ENCODE data around the gene DPP3. TPM values are rescaled to one million over a fixed set of nuclear protein-coding genes. Genes with fewer than 3 reads are reported as not detected.

Gene DPP3
- polyA plus RNA-seq, 2 of the 4 experiments (the other 2 are of a cell fraction) = 52.2 to 70.5 TPM

GRCh38 chr11:66472054-66472453 is 8.2 kb upstream of the DPP3 start:
- ChIA-PET POLR2A (interaction anchor here (2.6 kb wide), 1 partner anchor 8 kb away, joined by 16 read pairs; the partner anchor contains the start of gene DPP3), CTCF (interaction anchor here (1.1 to 4.8 kb wide), 3 partner anchors 7 to 51 kb away, joined by 3 to 37 read pairs (median 5); partner anchors contain the start of genes DPP3 and NPAS4)
- TF ChIP-seq, protein P1, sequence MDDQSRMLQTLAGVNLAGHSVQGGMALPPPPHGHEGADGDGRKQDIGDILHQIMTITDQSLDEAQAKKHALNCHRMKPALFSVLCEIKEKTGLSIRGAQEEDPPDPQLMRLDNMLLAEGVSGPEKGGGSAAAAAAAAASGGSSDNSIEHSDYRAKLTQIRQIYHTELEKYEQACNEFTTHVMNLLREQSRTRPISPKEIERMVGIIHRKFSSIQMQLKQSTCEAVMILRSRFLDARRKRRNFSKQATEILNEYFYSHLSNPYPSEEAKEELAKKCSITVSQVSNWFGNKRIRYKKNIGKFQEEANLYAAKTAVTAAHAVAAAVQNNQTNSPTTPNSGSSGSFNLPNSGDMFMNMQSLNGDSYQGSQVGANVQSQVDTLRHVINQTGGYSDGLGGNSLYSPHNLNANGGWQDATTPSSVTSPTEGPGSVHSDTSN (IDR thresholded peaks at IDR 0.05) = no peak
- TF ChIP-seq RNF2 (IDR thresholded peaks at IDR 0.05; ENCODE audit: borderline replicate concordance, low read depth) (no peak), ATOH8 (CRISPR knock-in tag; IDR thresholded peaks at IDR 0.05; ENCODE audit: low read depth) (no peak), TP53 (CRISPR knock-in tag; IDR thresholded peaks at IDR 0.05) (no peak), BHLHE40 (IDR thresholded peaks at IDR 0.05; ENCODE audit: low read depth, low read length) (no peak)
- H3K4me1 ChIP-seq = peaks cover 7% of the 10 kb centered on the region
- FAIRE-seq = no peak
- no peak overlapping the region for H3K4me2 ChIP-seq
- ATAC-seq = no peak
- H3K4me3 ChIP-seq = no peak overlapping the region
- no peak overlapping the region for H3K27ac ChIP-seq
- 97% methylated on average over 9 of the region's 9 CpGs for WGBS (ENCODE audit: missing lambda C conversion rate)
- no peak for DNase-seq (ENCODE audit: low read depth in 1 of 2, low spot score in 1 of 2)
- no peaks in the 10 kb centered on the region for H3K9me3 ChIP-seq

DNA sequence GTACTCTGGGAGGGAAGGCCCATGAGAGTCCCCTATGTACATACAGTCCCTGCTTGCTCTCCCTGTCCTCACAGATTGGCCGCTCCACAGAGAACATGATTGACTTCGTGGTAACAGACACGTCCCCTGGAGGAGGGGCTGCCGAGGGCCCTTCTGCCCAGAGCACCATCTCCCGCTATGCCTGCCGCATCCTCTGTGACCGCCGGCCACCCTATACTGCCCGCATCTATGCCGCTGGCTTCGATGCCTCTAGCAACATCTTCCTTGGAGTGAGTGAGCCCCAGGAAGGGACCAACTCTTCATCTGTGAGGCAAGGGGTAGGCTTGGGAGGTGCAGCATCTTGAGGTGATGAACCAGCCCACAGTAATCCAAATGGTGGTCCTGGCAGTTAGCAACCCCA is 7.1 kb upstream of the DPP3 start:
- ATAC-seq = no peak

GRCh38 chr11:66473608-66474515 is 6.4 kb upstream of the DPP3 start:
- DNase-seq (ENCODE audit: low read depth in 1 of 2, low spot score in 1 of 2) = no peak
- Histone ChIP-seq H3K4me2 (no peak overlapping the region), H3K9me3 (no peaks in the 10 kb centered on the region), H3K4me1 (no peaks in the 10 kb centered on the region), H3K27ac (no peak overlapping the region), H3K4me3 (no peak overlapping the region)
- WGBS (ENCODE audit: missing lambda C conversion rate) = 76% methylated on average over 6 of the region's 20 CpGs
- ChIA-PET POLR2A (no interaction called here), CTCF (interaction anchor here (1.0 to 1.1 kb wide), 2 partner anchors 34 to 43 kb away, joined by 3 read pairs; no protein-coding TSS in a partner anchor)
- FAIRE-seq = no peak
- ATAC-seq = no peak
- TF ChIP-seq, protein P1 (IDR thresholded peaks at IDR 0.05) = no peak
- TF ChIP-seq BCL3 (IDR thresholded peaks at IDR 0.05) (no peak), SMC3 (IDR thresholded peaks at IDR 0.05) (no peak), HES2 (IDR thresholded peaks at IDR 0.05) (no peak), HOXB5 (CRISPR knock-in tag; IDR thresholded peaks at IDR 0.05) (no peak), ESRRA (IDR thresholded peaks at IDR 0.05; ENCODE audit: borderline replicate concordance, low read length) (no peak), RARB (CRISPR knock-in tag; IDR thresholded peaks at IDR 0.05) (no peak), RFX5 (IDR thresholded peaks at IDR 0.05) (no peak)

More for the DNA sequence above, 7.1 kb upstream of the DPP3 start:
- POLR2A ChIA-PET = no interaction called here
- CTCF ChIA-PET = interaction anchor here (1.0 to 1.1 kb wide), 2 partner anchors 34 to 43 kb away, joined by 3 read pairs; no protein-coding TSS in a partner anchor
- Histone ChIP-seq H3K4me2 (no peak overlapping the region), H3K9me3 (no peaks in the 10 kb centered on the region), H3K27ac (no peak overlapping the region), H3K4me1 (no peaks in the 10 kb centered on the region), H3K4me3 (no peak overlapping the region)
- TF ChIP-seq POLR2A (IDR thresholded peaks at IDR 0.05; ENCODE audit: low read length) (no peak), JUNB (IDR thresholded peaks at IDR 0.05) (no peak), CBX2 (IDR thresholded peaks at IDR 0.05; ENCODE audit: borderline replicate concordance, low read depth) (no peak), BHLHE40 (IDR thresholded peaks at IDR 0.05; ENCODE audit: low read depth, low read length) (no peak), HES2 (IDR thresholded peaks at IDR 0.05) (no peak), FOXS1 (CRISPR knock-in tag; IDR thresholded peaks at IDR 0.05) (no peak), RFX5 (IDR thresholded peaks at IDR 0.05) (no peak), MAFK (IDR thresholded peaks at IDR 0.05; ENCODE audit: partially characterized antibody) (no peak), NFE2L2 (conservative IDR thresholded peaks at IDR 0.05; ENCODE audit: low read length) (no peak), ZC3H11A (IDR thresholded peaks at IDR 0.05) (no peak), CHD4 (IDR thresholded peaks at IDR 0.05; ENCODE audit: borderline replicate concordance) (no peak), ZFP36 (IDR thresholded peaks at IDR 0.05; ENCODE audit: borderline replicate concordance, partially characterized antibody) (no peak), HEYL (CRISPR knock-in tag; IDR thresholded peaks at IDR 0.05) (no peak), GATA3 (IDR thresholded peaks at IDR 0.05; ENCODE audit: borderline replicate concordance) (no peak), ATOH8 (CRISPR knock-in tag; IDR thresholded peaks at IDR 0.05; ENCODE audit: low read depth) (no peak)
- TF ChIP-seq, protein P2, sequence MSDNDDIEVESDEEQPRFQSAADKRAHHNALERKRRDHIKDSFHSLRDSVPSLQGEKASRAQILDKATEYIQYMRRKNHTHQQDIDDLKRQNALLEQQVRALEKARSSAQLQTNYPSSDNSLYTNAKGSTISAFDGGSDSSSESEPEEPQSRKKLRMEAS (IDR thresholded peaks at IDR 0.05) = no peak
- FAIRE-seq (no peak), DNase-seq (ENCODE audit: low read depth in 1 of 2, low spot score in 1 of 2) (no peak)
- WGBS (ENCODE audit: missing lambda C conversion rate) = 90% methylated on average over 11 of the region's 11 CpGs

Measured in A549 (cell line).